ENCODE measurements around the gene AKR1C3. TPM values are rescaled to one million over a fixed set of nuclear protein-coding genes. Genes with fewer than 3 reads are reported as not detected.
"Not testable (repeated sequence)": the region's sequence is repeated elsewhere in the genome, so short reads cannot be mapped to it uniquely, and the experiment has no call there.

The AKR1C3 gene
- total RNA-seq, 1 donor from 2014 or later, result not detected

DNA sequence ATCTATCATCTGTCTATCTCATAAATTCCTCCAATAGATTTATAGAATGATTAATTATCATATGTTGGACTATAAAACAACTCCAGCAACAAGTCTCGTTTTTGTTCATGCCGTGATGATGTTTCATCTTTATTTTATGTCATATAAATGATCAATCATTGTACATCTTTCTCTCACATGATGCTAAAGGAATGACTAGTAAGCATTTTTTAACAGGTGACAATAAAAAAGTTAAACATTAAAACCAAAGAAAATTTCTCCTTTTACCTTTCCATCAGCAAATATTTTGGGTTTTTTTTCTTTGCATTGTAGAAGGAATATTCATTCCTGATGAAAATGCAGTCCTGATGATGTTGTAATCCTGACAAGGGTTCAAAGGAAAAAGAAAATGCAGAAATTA, 41.4 kb downstream of the AKR1C3 start:
- DNase-seq (no peak), ATAC-seq (ENCODE audit: low read depth) (no peak)
- Mint-ChIP-seq H3K4me3 (no peak overlapping the region), H3K9me3 (peaks cover 26% of the 10 kb centered on the region), H3K27ac (no peak overlapping the region), H3K4me1 (no peaks in the 10 kb centered on the region), H3K27me3 (no peaks in the 10 kb centered on the region), H3K36me3 (ENCODE audit: low read depth) (peaks cover 5% of the 10 kb centered on the region)
- CTCF ChIA-PET, result no interaction called here
- TF ChIP-seq CTCF (IDR thresholded peaks at IDR 0.05), result no peak
- intact Hi-C loops (cut with micrococcal nuclease), result no loop called here
- POLR2A ChIA-PET, result no interaction called here

DNA sequence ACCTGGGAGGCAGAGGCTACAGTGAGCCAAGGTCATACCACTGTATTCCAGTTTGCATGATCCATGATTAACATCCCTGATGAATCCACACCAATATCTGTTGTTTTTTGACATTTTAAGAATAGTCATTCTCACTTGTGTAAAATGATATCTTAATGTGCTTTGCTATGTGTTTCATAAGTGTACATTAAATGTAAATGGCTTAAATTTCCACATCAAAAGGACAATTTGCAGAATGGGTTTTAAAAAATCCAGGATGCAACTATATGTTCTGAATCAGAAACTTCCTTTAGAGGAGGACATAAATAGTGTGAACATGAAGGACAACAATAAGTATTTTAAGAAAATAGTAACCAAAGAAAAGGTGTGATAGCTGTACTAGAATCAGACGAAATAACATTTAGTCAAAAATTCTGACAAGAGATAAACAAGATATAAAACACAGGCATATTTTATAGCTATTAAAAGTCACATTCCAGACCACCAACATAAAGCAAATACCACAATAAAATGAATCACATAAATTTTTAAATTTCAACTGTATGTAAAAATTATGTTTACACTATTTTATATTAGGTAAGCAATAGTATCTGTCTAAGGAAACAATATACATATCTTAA, 42.4 kb downstream of the AKR1C3 start:
- CTCF ChIA-PET, result no interaction called here
- Mint-ChIP-seq H3K27ac (no peak overlapping the region), H3K36me3 (ENCODE audit: low read depth) (peaks cover 5% of the 10 kb centered on the region), H3K4me3 (no peak overlapping the region), H3K9me3 (peaks cover 26% of the 10 kb centered on the region), H3K4me1 (no peaks in the 10 kb centered on the region), H3K27me3 (no peaks in the 10 kb centered on the region)
- no peak for TF ChIP-seq CTCF (IDR thresholded peaks at IDR 0.05)
- ATAC-seq (ENCODE audit: low read depth) (no peak), DNase-seq (no peak)
- intact Hi-C loops (cut with micrococcal nuclease), result no loop called here
- POLR2A ChIA-PET, result no interaction called here

DNA sequence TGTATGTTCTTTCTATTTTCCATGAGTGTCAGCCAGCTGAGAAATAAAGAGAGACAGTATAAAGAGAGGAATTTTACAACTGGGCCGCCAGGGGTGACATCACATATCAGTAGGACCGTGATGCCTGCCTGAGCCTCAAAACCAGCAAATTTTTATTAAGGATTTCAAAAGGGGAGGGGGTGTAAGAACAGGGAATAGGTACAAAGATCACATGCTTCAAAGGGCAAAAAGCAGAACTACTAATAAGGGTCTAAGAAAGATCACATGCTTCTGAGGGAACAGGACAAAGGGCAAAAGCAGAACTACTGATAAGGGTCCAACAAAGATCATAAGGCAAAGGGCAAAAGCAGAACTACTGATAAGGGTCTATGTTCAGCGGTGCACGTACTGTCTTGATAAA, 43.5 kb downstream of the AKR1C3 start:
- POLR2A ChIA-PET; H3K4me1 Mint-ChIP-seq; H3K4me3 Mint-ChIP-seq; DNase-seq; CTCF ChIA-PET; H3K27me3 Mint-ChIP-seq; ATAC-seq (ENCODE audit: low read depth); intact Hi-C loops (cut with micrococcal nuclease); H3K36me3 Mint-ChIP-seq (ENCODE audit: low read depth); H3K27ac Mint-ChIP-seq: not testable (repeated sequence)
- H3K9me3 Mint-ChIP-seq, result peaks cover 25% of the 10 kb centered on the region

DNA sequence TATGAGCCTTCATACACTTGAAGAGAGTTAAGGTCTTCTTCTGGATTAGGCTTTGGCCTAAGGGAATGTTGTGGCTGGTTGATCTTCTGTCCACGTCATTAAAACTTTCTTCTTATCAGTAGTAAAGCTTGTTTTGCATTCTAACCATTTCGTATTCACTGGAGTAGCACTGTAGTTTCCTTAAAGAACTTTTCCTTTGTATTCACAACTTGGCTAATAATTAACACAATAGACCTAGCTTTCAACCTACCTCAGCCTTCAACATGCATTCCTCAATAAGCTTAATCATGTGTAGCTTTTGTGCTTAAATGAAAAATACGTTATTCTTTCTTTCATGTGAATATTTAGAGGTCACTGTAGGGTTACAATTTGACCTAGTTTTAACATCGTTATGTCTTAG, 48.0 kb downstream of the AKR1C3 start:
- ChIA-PET CTCF (no interaction called here), POLR2A (no interaction called here)
- Mint-ChIP-seq H3K4me3 (no peak overlapping the region), H3K36me3 (ENCODE audit: low read depth) (peaks cover 4% of the 10 kb centered on the region), H3K27me3 (no peaks in the 10 kb centered on the region), H3K4me1 (no peaks in the 10 kb centered on the region), H3K9me3 (peaks cover 15% of the 10 kb centered on the region), H3K27ac (no peak overlapping the region)
- ATAC-seq (ENCODE audit: low read depth) (no peak), DNase-seq (no peak)
- intact Hi-C loops (cut with micrococcal nuclease), result no loop called here
- no peak for TF ChIP-seq CTCF (IDR thresholded peaks at IDR 0.05)

DNA sequence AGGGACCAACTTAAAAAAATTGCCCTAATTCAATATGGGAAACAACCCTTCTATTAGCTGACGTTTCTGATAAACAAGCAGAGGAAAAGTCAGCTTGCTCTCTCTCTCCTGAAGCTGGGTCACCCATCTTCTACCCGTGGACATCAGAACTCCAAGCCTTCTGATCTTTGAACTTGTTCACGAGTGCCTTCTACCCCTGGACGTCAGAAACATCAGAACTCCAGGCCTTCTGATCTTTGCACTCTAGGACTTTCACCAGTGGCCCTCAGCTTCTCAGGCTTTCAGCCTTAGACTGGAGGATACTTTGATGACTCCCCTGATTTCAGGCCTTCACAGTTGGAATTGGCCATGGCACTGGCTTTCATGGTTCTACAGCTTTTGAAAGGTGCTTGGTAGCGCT, 48.9 kb downstream of the AKR1C3 start:
- DNase-seq (no peak), ATAC-seq (ENCODE audit: low read depth) (no peak)
- POLR2A ChIA-PET, result no interaction called here
- TF ChIP-seq CTCF (IDR thresholded peaks at IDR 0.05), result no peak
- Mint-ChIP-seq H3K4me1 (no peaks in the 10 kb centered on the region), H3K27ac (no peak overlapping the region), H3K27me3 (no peaks in the 10 kb centered on the region), H3K36me3 (ENCODE audit: low read depth) (peaks cover 1% of the 10 kb centered on the region), H3K9me3 (peaks cover 7% of the 10 kb centered on the region), H3K4me3 (no peak overlapping the region)
- intact Hi-C loops (cut with micrococcal nuclease), result no loop called here
- CTCF ChIA-PET, result no interaction called here

DNA sequence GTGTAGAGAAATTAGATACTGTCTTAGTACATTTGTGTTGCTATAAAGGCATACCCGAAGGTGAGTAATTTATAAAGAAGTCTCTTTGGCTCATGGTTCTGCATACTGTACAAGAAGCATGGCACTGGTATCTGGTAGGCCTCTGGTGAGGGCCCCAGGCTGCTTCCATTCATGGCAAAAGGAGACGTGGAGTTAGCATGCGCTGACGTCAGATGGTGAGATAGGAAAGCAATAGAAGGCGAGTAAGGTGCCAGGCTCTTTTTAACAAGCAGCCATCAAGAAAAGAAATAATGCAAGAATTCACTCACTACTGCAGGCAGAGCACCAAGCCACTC, 52.7 kb downstream of the AKR1C3 start:
- CTCF ChIA-PET, result no interaction called here
- DNase-seq, result no peak
- no peak overlapping the region for H3K27ac Mint-ChIP-seq
- H3K36me3 Mint-ChIP-seq (ENCODE audit: low read depth), result no peaks in the 10 kb centered on the region
- peaks cover 5% of the 10 kb centered on the region for H3K9me3 Mint-ChIP-seq
- no peak for ATAC-seq (ENCODE audit: low read depth)
- POLR2A ChIA-PET, result no interaction called here
- H3K27me3 Mint-ChIP-seq, result no peaks in the 10 kb centered on the region
- H3K4me1 Mint-ChIP-seq, result no peaks in the 10 kb centered on the region
- TF ChIP-seq CTCF (IDR thresholded peaks at IDR 0.05), result no peak
- H3K4me3 Mint-ChIP-seq, result no peak overlapping the region
- intact Hi-C loops (cut with micrococcal nuclease), result no loop called here
